Retina (tissue), 1 donor: Measurements from ENCODE around the gene MYZAP.

Experiments
- DNase-seq: peaks from one replicate; pipeline ENCODE4 v3.0.0-alpha.2; 2016

The MYZAP gene

GRCh38 chr15:57591822-57592367 lies at the start of gene MYZAP:
Gene MYZAP, plus strand, starts transcription at chr15:57591904. Its CDS starts 131 bp downstream, at chr15:57592035.
- DNase-seq, result peak; percentile 50

- DNase-seq, result no peak
Observed at GRCh38 chr15:57542505-57542817, 49.2 kb upstream of the MYZAP start.

- no peak for DNase-seq
Observed at GRCh38 chr15:57544848-57545480, 46.7 kb upstream of the MYZAP start.

- no peak for DNase-seq
Observed at GRCh38 chr15:57545995-57546394, 45.7 kb upstream of the MYZAP start.

GRCh38 chr15:57547243-57547755 lies 44.4 kb upstream of the MYZAP start:
- no peak for DNase-seq

- DNase-seq, result no peak
Observed at GRCh38 chr15:57548351-57548750, 43.4 kb upstream of the MYZAP start.

GRCh38 chr15:57548835-57549234 lies 42.9 kb upstream of the MYZAP start:
- DNase-seq, result no peak

GRCh38 chr15:57549935-57550334 lies 41.8 kb upstream of the MYZAP start:
- DNase-seq, result no peak

GRCh38 chr15:57550640-57551039 lies 41.1 kb upstream of the MYZAP start:
- no peak for DNase-seq

GRCh38 chr15:57551715-57552677 lies 39.7 kb upstream of the MYZAP start:
- peak; percentile 33 for DNase-seq

- no peak for DNase-seq
Observed at GRCh38 chr15:57552678-57553334, 38.9 kb upstream of the MYZAP start.

- DNase-seq, result no peak
Observed at GRCh38 chr15:57553526-57553925, 38.2 kb upstream of the MYZAP start.

- DNase-seq, result peak; percentile 56
Observed at GRCh38 chr15:57554063-57554811, 37.5 kb upstream of the MYZAP start.

- DNase-seq, result no peak
Observed at GRCh38 chr15:57554812-57555179, 36.9 kb upstream of the MYZAP start.

GRCh38 chr15:57555270-57555669 lies 36.4 kb upstream of the MYZAP start:
- no peak for DNase-seq

GRCh38 chr15:57556040-57556439 lies 35.7 kb upstream of the MYZAP start:
- no peak for DNase-seq

GRCh38 chr15:57557267-57557666 lies 34.4 kb upstream of the MYZAP start:
- no peak for DNase-seq

- no peak for DNase-seq
Observed at GRCh38 chr15:57557810-57558209, 33.9 kb upstream of the MYZAP start.

GRCh38 chr15:57559875-57560274 lies 31.8 kb upstream of the MYZAP start:
- peak; percentile 67 for DNase-seq

- peak; percentile 73 for DNase-seq
Observed at GRCh38 chr15:57561041-57561711, 30.5 kb upstream of the MYZAP start.

- no peak for DNase-seq
Observed at GRCh38 chr15:57562196-57562769, 29.4 kb upstream of the MYZAP start.

GRCh38 chr15:57563416-57563815 lies 28.3 kb upstream of the MYZAP start:
- no peak for DNase-seq
